Lower leg skin (tissue), 4 donors: ENCODE data around the gene LENG1. TPM values are rescaled to one million over a fixed set of nuclear protein-coding genes. Genes with fewer than 3 reads are reported as not detected.

ENCODE experiments used
- DNase-seq, 2 donors: peaks; one replicate each; pipeline ENCODE4 v3.0.0-alpha.2; 2019; ENCODE audit warnings: low spot score in 2 of 2
- H3K4me3 ChIP-seq: fragments of 200-600 bp; sonication (generic); 2 replicates; pipeline ENCODE4 v1.5.1; 2017; ENCODE audit warnings: mild to moderate bottlenecking, low read depth; ENCODE audit not compliant: poor library complexity, severe bottlenecking
- POLR2A ChIP-seq, 2 donors: fragments of 450-650 bp; IDR thresholded peaks; one replicate each; pipeline ENCODE4 v1.6.1; 2016 to 2017; ENCODE audit warnings: antibody characterized with exemption in 2 of 2, mild to moderate bottlenecking in 1 of 2, moderate library complexity in 1 of 2
- WGBS, 2 donors: methylation state at CpG; one replicate each; pipeline ENCODE4 v1.1.5; 2018; 5-methylcytosine and 5-hydroxymethylcytosine counted together
- intact Hi-C: fragments of 100-400 bp; cut with DNase I; formaldehyde crosslinking; loops from one replicate; pipeline ENCODE4 v1.15.0; 2023; ENCODE audit warnings: low total_unique reads
- total RNA-seq, 4 donors: library from RNA; depleted of rRNA; stranded (reverse); fragments of >200 nt; gene quantifications; one replicate each; pipeline ENCODE4 v1.1.0, GENCODE V29; 2016
- TF ChIP-seq, protein P1 (sequence below), 3 donors: fragments of 450-650 bp; IDR thresholded peaks; one replicate each; pipeline ENCODE4 v1.5.1; 2016; ENCODE audit warnings: antibody characterized with exemption in 3 of 3, mild to moderate bottlenecking in 3 of 3, moderate library complexity in 2 of 3

LENG1 gene
- total RNA-seq, 4 donors from 2014 or later = 6.0 to 8.4 (median 6.6) TPM

DNA sequence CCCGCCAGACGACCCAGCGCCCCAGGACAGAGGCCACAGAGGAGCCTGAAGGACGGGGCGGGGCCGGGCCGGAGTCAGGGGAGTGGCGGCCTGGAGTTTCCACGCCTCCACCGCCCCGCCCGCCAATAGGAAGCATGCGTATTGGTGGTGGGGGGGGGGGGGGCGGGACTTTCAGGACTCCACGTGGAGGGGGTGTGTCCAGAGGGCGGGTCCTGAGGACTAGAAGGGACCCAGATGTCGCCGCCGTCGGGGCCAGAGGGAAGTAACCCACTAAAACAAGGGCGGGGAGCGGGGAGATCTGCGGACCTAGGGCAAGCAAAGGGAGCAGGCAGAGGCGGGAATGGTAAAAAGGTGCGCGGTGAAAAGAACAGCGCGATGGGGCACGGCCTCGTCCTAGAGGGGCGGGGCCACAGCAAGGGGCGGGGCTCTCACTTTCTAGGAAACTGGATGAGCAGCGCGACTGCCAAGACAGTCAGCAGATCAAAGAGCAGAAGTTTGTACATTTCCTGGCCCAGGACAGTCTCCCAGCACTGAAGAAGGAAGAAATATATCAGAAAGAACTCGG lies 2.8 kb upstream of the LENG1 start:
- TF ChIP-seq POLR2A (IDR thresholded peaks at IDR 0.05) = no peak
- TF ChIP-seq, protein P1, sequence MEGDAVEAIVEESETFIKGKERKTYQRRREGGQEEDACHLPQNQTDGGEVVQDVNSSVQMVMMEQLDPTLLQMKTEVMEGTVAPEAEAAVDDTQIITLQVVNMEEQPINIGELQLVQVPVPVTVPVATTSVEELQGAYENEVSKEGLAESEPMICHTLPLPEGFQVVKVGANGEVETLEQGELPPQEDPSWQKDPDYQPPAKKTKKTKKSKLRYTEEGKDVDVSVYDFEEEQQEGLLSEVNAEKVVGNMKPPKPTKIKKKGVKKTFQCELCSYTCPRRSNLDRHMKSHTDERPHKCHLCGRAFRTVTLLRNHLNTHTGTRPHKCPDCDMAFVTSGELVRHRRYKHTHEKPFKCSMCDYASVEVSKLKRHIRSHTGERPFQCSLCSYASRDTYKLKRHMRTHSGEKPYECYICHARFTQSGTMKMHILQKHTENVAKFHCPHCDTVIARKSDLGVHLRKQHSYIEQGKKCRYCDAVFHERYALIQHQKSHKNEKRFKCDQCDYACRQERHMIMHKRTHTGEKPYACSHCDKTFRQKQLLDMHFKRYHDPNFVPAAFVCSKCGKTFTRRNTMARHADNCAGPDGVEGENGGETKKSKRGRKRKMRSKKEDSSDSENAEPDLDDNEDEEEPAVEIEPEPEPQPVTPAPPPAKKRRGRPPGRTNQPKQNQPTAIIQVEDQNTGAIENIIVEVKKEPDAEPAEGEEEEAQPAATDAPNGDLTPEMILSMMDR (IDR thresholded peaks at IDR 0.05) = no peak
- intact Hi-C loops = no loop called here
- WGBS, 2 donors = 1 to 2% methylated on average over 28 to 33 of the region's 35 CpGs
- peak; percentile 81 to 96 for DNase-seq
- no peak overlapping the region for H3K4me3 ChIP-seq

DNA sequence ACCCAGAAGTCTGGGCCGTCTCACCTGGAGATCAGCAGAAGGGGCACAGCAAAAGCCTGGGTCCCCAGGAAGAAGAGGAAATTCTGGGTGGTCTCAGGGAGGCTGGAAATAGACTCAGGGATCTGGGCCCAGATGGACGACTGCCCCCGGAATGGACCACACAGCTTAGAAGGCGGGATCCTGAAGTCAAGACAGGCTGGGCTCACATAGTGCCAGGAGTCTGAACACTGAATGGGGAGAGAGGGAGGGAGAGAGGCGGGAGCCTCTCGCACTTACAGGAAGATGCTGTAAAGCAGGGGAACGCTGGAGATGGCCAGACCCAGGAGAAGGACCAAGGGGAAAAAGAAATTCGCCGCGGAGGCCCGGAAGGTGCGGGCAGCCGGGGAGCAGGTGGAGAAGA lies 1.3 kb upstream of the LENG1 start:
- H3K4me3 ChIP-seq = no peak overlapping the region
- DNase-seq = no peak
- intact Hi-C loops = no loop called here
- WGBS, 2 donors = 29 to 37% methylated on average over 13 of the region's 13 CpGs
- TF ChIP-seq, protein P1 (IDR thresholded peaks at IDR 0.05) = no peak
- TF ChIP-seq POLR2A (IDR thresholded peaks at IDR 0.05) = no peak

DNA sequence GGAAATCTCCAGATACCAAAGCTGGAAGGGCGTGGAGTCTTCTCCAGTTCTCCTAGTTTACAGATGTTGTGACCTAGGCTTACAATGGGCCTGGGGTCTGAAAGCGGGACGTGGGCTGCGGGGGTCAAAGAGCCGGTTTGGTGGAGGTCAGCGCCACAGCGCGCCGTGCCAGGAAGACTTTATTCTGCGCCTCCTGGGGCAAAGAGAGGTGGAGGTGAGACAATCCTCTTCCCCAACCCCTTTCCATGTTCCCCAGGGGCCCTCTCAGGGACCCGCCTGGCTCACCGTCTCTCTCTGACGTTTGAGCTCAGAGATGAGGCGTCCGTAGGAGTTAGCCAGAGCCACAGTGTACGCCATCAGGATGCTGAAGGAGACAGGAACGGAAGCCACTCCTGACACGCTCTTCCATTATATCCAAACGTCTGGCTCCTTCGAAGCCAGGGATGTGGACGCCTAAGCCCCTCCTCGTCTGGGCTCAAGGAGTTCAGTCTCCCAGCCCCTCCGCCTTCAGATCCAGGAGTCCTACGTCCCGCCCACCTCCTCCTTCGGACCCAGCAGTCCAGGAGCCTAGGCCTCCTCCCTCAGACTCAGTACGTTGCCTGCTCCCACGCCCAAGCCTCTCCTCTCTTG lies 776 bp upstream of the LENG1 start:
- TF ChIP-seq, protein P1 (IDR thresholded peaks at IDR 0.05) = no peak
- no peak for TF ChIP-seq POLR2A (IDR thresholded peaks at IDR 0.05)
- H3K4me3 ChIP-seq = peak overlapping the region; percentile 42
- no peak for DNase-seq
- intact Hi-C loops = no loop called here
- 1 to 2% methylated on average over 24 to 28 of the region's 28 CpGs for WGBS, 2 donors

DNA sequence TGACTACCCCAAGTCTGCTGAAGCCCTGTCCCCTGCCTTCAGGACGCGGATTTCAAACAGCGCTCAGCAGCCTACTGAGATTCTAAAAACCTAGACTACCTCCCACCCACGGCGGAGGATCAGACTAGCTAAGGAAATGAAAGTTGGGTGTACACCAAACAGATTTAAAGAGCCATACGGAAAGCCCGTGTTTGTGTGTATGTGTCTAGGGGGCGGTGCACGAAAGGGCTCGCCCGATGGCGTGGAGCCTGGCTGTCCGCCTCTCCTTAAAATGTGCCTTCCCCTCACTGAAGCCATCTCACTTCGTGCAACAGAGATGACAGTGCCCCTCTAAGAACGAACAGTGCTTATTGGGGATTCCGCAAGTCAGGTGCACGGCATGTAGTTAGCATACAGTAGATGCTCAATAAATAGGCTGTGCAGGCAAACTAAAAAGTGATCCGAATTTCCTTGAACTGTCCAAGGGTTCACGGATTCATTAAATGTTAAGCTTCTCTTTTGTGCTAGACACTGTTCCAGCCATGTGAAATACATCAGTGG lies 639 bp downstream of the LENG1 start:
- H3K4me3 ChIP-seq = peak overlapping the region; percentile 56
- no peak for DNase-seq
- 5 to 8% methylated on average over 19 of the region's 19 CpGs for WGBS, 2 donors
- intact Hi-C loops = no loop called here
- TF ChIP-seq, protein P1 (IDR thresholded peaks at IDR 0.05) = no peak
- TF ChIP-seq POLR2A (IDR thresholded peaks at IDR 0.05) = no peak

DNA sequence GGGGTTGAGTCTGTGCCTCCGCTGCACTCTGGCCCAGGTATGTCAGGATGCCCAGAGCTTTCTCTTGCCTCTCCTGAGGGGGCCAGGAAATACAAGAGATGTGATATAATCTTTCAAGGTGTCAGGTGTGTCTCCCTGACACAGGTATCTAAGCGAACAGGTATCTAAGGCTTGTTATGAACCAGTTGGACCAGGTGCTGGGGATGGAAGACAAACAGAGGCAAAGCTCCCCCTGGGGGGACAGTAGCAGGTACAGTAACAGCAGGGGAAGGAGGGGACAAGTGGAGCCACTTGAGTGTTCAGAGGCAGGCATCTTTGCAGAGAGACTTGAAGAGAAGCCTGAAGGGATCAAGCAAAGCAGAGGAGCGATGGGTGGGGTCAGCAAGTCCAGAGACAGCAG lies 2.6 kb downstream of the LENG1 start:
- DNase-seq = no peak
- WGBS, 2 donors = 79 to 89% methylated on average over 2 to 3 of the region's 3 CpGs
- intact Hi-C loops = no loop called here
- no peak for TF ChIP-seq POLR2A (IDR thresholded peaks at IDR 0.05)
- TF ChIP-seq, protein P1 (IDR thresholded peaks at IDR 0.05) = no peak
- H3K4me3 ChIP-seq = no peak overlapping the region
